Stimulated activated CD4-positive, alpha-beta T cell treated with anti-CD3 and anti-CD28 coated beads, TNF-alpha, amount 100 ng/mL, for 24 hours (primary cell): ENCODE measurements around the gene REEP2.
"Not testable (repeated sequence)": the region's sequence is repeated elsewhere in the genome, so short reads cannot be mapped to it uniquely, and the experiment has no call there.

ENCODE experiments used
- DNase-seq, 3 experiments: peaks; one replicate each; pipeline ENCODE4 v3.0.0-alpha.2; 2020; ENCODE audit warnings: low read depth in 3 of 3

The REEP2 gene

DNA sequence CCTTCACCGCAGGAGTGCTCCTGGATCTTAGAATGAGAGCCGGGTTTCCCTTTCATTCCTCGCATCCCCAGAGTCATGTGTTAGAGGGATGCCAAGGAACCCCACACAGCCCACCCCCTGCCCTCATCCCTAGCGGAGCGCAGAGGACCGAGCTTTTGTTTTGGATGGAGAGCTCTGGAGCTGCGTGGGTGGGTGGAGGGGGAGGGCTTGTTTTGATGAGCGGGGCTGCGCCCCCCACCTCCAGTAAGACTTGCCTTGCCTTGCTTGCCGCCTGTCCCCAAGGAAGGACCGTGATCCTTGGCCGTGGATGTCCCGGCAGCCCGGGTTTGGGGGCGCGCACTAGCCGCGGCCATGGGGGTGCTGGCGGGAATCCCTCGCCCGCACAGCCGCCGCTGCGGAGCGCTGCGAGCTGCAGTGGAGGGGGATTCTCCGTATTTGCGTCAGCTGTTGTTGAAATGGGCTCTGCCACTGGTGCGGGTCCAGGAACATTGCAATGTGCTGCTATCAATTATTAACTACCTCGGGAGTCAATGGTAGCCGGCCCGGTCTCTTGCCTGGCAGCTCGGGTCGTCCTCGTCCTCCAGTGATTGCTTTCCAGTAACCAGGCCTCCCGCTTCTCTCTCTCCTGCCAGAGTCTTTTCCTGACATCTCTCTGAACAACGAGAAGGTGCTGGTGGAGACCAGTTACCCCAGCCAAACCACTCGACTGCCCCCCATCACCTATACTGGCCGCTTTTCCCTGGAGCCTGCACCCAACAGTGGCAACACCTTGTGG is 27.5 kb downstream of the REEP2 start:
- DNase-seq = no peak

- DNase-seq = peak in 1 of 3 experiments; percentile 9
Observed at GRCh38 chr5:138466900-138467710, 28.2 kb downstream of the REEP2 start.

GRCh38 chr5:138467711-138468132 is 28.9 kb downstream of the REEP2 start:
- no peak for DNase-seq

DNA sequence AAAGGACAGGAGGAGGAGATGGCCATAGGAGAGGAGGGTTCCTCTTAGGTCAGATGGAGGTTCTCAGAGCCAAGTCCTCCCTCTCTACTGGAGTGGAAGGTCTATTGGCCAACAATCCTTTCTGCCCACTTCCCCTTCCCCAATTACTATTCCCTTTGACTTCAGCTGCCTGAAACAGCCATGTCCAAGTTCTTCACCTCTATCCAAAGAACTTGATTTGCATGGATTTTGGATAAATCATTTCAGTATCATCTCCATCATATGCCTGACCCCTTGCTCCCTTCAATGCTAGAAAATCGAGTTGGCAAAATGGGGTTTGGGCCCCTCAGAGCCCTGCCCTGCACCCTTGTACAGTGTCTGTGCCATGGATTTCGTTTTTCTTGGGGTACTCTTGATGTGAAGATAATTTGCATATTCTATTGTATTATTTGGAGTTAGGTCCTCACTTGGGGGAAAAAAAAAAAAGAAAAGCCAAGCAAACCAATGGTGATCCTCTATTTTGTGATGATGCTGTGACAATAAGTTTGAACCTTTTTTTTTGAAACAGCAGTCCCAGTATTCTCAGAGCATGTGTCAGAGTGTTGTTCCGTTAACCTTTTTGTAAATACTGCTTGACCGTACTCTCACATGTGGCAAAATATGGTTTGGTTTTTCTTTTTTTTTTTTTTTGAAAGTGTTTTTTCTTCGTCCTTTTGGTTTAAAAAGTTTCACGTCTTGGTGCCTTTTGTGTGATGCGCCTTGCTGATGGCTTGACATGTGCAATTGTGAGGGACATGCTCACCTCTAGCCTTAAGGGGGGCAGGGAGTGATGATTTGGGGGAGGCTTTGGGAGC is 29.5 kb downstream of the REEP2 start:
- DNase-seq = no peak

- no peak for DNase-seq
Observed at GRCh38 chr5:138468966-138469539, 30.2 kb downstream of the REEP2 start.

DNA sequence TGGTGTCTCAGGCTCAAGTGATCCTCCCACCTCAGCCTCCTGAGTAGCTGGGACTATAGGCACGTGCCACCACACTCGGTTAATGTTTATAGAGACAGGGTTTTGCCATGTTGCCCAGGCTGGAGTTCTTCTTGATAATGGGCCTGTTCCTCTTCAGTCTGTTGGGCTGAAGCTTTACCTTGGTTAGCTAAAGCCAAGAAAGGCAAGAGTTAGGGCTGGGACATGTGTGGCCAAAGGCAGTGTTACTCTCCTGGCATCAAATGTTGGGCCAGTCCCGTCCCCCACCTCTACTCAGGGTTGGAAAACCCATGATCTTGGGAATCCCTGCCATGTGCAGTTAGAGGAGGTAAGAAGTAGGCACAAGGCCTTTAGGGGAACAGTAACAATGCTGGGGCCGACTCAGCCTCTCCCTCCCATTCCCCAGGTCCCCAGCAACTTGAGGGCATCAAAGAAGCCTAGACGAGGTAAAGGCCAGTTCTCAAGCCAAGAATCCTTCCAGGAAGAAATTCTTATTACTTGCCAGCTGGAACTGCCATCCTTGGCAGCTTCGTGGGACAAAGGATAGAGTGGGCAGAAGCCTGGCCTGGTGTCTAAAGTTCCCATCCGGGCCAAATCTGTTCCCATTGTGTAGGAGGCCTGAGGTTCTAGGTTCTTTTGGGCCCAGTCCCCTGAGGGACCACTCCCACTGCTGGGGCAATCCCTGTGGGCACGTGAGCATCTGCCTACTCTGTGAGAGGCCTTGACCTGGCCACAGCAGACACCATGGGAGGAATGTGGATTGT is 30.9 kb downstream of the REEP2 start:
- DNase-seq = no peak

- DNase-seq = no peak
Observed at GRCh38 chr5:138470322-138471051, 31.6 kb downstream of the REEP2 start.

- DNase-seq = no peak
Observed at GRCh38 chr5:138471052-138471361, 32.1 kb downstream of the REEP2 start.

DNA sequence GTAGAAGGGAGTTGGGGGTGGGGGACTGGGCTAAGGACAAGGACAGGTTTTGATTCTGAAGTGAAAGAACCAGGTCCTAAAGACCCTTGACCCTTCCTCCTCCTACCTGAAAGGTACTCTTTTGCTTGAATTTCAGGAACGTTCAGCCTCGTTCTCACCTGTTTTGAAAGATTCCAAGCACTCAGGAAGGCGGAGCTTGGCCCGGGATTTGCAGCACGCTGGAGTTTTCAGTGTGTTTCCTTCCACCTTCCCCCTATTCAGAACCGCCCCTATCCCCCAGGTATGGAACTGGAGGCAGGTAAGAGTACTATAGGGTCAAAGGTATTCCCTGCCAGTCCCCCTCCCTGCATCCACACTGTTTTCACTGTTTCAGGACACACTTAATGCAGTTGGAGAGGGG is 33.5 kb downstream of the REEP2 start:
- DNase-seq = no peak

- DNase-seq = not testable (repeated sequence)
Observed at GRCh38 chr5:138473151-138473550, 34.3 kb downstream of the REEP2 start.

DNA sequence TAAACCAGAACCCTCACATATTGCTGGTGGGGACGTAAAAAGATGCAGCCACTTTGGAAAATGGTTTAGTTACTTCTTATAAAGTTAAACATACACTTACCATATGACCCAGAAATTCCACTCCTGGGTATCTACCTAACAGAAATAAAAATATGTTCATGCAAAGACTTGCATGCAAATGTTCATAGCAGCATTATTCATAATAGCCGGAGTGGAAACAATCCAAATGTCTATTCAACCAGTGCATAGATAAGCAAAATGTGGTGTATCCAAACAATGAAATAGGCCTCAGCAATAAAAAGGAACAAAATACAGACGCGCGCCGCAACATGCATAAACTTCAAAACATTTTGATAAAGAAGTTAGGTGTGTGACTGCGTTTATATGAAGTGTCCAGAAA is 38.1 kb downstream of the REEP2 start:
- no peak for DNase-seq

- no peak for DNase-seq
Observed at GRCh38 chr5:138482638-138483037, 43.8 kb downstream of the REEP2 start.

DNA sequence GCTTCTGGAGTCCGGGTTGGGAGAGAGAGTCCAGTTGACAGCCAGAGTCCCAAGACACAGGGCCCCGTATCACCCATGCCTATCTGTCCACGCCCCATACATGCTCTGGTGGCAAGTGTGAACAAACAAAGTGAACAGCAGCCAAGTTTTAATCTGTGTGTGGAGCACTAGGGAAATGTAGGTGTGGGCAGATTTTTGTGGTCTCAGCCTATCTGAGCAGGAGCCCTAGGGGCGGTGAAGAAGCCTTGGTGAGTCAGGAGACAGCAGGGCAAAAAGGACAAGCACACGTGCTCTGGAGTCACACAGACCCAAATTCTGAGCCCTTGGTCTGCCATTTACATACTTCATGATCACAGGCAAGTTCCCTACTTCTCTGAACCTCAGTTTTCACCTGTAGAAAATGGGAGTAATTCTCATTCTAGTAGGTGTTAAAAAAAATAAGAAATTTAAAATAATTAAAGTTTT is 49.7 kb downstream of the REEP2 start:
- no peak for DNase-seq

- DNase-seq = no peak
Observed at GRCh38 chr5:138489683-138490061, 50.8 kb downstream of the REEP2 start.

- DNase-seq = no peak
Observed at GRCh38 chr5:138490648-138491283, 51.9 kb downstream of the REEP2 start.

DNA sequence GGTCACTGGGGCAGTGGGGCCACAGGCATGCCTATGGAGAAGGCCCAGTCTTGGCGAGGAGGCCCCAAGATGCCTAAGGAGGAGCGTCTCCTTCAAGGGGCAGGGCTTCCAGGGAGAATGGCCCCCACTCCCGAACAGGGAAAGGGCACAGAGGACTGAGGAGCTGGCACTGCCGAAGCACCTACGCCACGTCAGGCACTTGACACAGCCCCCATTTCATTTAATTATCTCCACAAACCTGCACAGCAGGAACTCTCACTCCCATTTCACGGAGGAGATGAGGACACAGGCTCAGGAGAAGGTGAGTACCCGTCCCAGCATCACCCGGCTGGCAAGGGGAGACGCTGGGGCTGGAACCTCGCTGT is 52.4 kb downstream of the REEP2 start:
- DNase-seq = no peak

- DNase-seq = peak; percentile 71 to 83 (median 72)
Observed at GRCh38 chr5:138491669-138492559, 53.1 kb downstream of the REEP2 start.

DNA sequence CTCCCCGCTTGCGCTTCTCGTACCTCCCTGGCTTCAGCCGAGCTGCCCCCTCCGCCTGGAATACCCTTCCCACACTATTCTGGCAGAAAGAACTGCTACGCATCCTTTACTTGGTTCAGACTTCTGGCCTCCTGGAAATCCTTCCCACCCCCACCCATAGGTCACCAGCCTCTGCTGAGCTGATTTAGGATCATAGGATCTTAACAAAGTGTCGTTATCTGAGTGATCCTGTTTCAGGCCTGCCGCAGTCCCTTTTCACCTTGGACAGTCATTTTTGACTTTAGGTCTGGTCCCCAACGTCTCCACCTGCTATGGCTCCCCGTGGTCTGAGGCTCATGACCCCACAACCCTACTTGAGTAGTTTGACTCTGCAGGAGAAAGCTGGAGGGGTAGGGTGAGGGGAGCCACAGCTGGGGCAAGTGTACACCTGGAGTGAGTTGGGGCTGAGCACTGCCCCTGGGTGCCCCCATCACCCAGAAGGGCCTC is 53.7 kb downstream of the REEP2 start:
- DNase-seq = no peak

GRCh38 chr5:138495351-138495750 is 56.5 kb downstream of the REEP2 start:
- DNase-seq = no peak
